HepG2 (cell line): Measurements from ENCODE around the gene PSMG4. TPM values are rescaled to one million over a fixed set of nuclear protein-coding genes. Genes with fewer than 3 reads are reported as not detected.

Source experiments
- ARNT2 ChIP-seq: sonication (generic); formaldehyde crosslinking; IDR thresholded peaks from 2 replicates; pipeline ENCODE4 v1.8.0; 2022; ENCODE audit warnings: mild to moderate bottlenecking, low read depth, missing genetic modification reagents, moderate library complexity
- CCDC6 ChIP-seq: sonication (generic); formaldehyde crosslinking; IDR thresholded peaks from 2 replicates; pipeline ENCODE4 v1.8.1; 2022; ENCODE audit warnings: mild to moderate bottlenecking, missing genetic modification reagents, moderate library complexity
- ERF ChIP-seq: IDR thresholded peaks from 2 replicates; pipeline ENCODE4 v1.6.1; 2018; ENCODE audit warnings: missing biosample characterization, missing genetic modification reagents
- EZH2 ChIP-seq: conservative IDR thresholded peaks from 2 replicates; pipeline ENCODE4 v1.6.1; 2012; ENCODE audit warnings: mild to moderate bottlenecking, low read depth, low read length, moderate library complexity
- GABPB1 ChIP-seq: IDR thresholded peaks from 2 replicates; pipeline ENCODE4 v1.6.1; 2016; ENCODE audit warnings: mild to moderate bottlenecking, missing genetic modification reagents, moderate library complexity, missing compliant biosample characterization
- HNRNPL ChIP-seq: fragments of 200-400 bp; formaldehyde crosslinking; IDR thresholded peaks from 2 replicates; pipeline ENCODE4 v1.6.1; 2017; ENCODE audit warnings: mild to moderate bottlenecking, low read depth, low read length
- KDM2A ChIP-seq: sonication (generic); formaldehyde crosslinking; IDR thresholded peaks from 2 replicates; pipeline ENCODE4 v1.4.0; 2020; ENCODE audit warnings: low read depth, missing genetic modification reagents, borderline replicate concordance
- POLR2G ChIP-seq: fragments of 200-400 bp; formaldehyde crosslinking; IDR thresholded peaks from 2 replicates; pipeline ENCODE4 v1.6.1; 2018; ENCODE audit warnings: mild to moderate bottlenecking, low read depth, low read length, moderate library complexity
- PTBP1 ChIP-seq: fragments of 200-400 bp; formaldehyde crosslinking; IDR thresholded peaks from 2 replicates; pipeline ENCODE4 v1.6.1; 2018; ENCODE audit warnings: low read length, low read depth; ENCODE audit not compliant: poor library complexity, severe bottlenecking
- REPIN1 ChIP-seq: sonication (generic); formaldehyde crosslinking; IDR thresholded peaks from 2 replicates; pipeline ENCODE4 v1.8.0; 2022; ENCODE audit warnings: missing genetic modification reagents, low read depth, mild to moderate bottlenecking, borderline replicate concordance
- TBP ChIP-seq: sonication (generic); formaldehyde crosslinking; IDR thresholded peaks from 2 replicates; pipeline ENCODE4 v1.5.0; 2020; ENCODE audit warnings: missing genetic modification reagents
- ZBTB3 ChIP-seq: sonication (generic); formaldehyde crosslinking; IDR thresholded peaks from 2 replicates; pipeline ENCODE4 v1.4.0; 2020; ENCODE audit warnings: low read depth, mild to moderate bottlenecking, moderate library complexity, missing genetic modification reagents, borderline replicate concordance
- ZIK1 ChIP-seq: sonication (generic); formaldehyde crosslinking; IDR thresholded peaks from 2 replicates; pipeline ENCODE4 v1.5.0; 2020; ENCODE audit warnings: mild to moderate bottlenecking, low read depth, missing genetic modification reagents, borderline replicate concordance
- ZNF136 ChIP-seq: sonication (generic); formaldehyde crosslinking; IDR thresholded peaks from 2 replicates; pipeline ENCODE4 v1.8.1; 2022; ENCODE audit warnings: low read depth, mild to moderate bottlenecking, moderate library complexity, missing genetic modification reagents
- ZNF274 ChIP-seq: sonication (generic); formaldehyde crosslinking; IDR thresholded peaks from 2 replicates; pipeline ENCODE4 v1.5.1; 2020; ENCODE audit warnings: mild to moderate bottlenecking, missing genetic modification reagents
- ZNF772 ChIP-seq: sonication (generic); formaldehyde crosslinking; IDR thresholded peaks from 2 replicates; pipeline ENCODE4 v1.5.0; 2020; ENCODE audit warnings: mild to moderate bottlenecking, missing genetic modification reagents
- ZNF839 ChIP-seq: sonication (generic); formaldehyde crosslinking; IDR thresholded peaks from 2 replicates; pipeline ENCODE4 v1.4.0; 2020; ENCODE audit warnings: missing genetic modification reagents, mild to moderate bottlenecking, borderline replicate concordance
- polyA plus RNA-seq, 8 experiments: library from polyadenylated mRNA; depleted of rRNA in 3 of 8; stranded (reverse) in 7 of 8; unstranded in 1 of 8; fragments of >200 nt; fragmentation: Illumina TruSeq in 4 of 8; extraction: Trizol in 4 of 8; gene quantifications; 2 replicates each; pipeline versions ENCODE4 v1.2.1 to v1.2.3, GENCODE V29; 2011 to 2016; ENCODE audit warnings: low read depth in 4 of 8, missing spikeins in 1 of 8, mixed read lengths in 1 of 8; ENCODE audit not compliant: insufficient read depth in 1 of 8
- total RNA-seq, 5 experiments: library from RNA; depleted of rRNA; stranded (reverse); fragments of >200 nt; fragmentation: Illumina TruSeq; extraction: Trizol; gene quantifications; 2 replicates each; pipeline ENCODE4 v1.2.3, GENCODE V29; 2016; ENCODE audit warnings: low read depth in 1 of 5
- TF ChIP-seq, protein P1 (sequence below): sonication (generic); formaldehyde crosslinking; IDR thresholded peaks from 2 replicates; pipeline ENCODE4 v1.4.0; 2020; ENCODE audit warnings: mild to moderate bottlenecking, missing genetic modification reagents
- TF ChIP-seq, protein P2 (sequence below): sonication (generic); formaldehyde crosslinking; IDR thresholded peaks from 2 replicates; pipeline ENCODE4 v1.4.0; 2020; ENCODE audit warnings: mild to moderate bottlenecking, missing genetic modification reagents
- TF ChIP-seq, protein P3 (sequence below): sonication (generic); formaldehyde crosslinking; IDR thresholded peaks from 2 replicates; pipeline ENCODE4 v1.4.0; 2020; ENCODE audit warnings: missing genetic modification reagents

Gene PSMG4
- total and polyA plus RNA-seq, 2 of the 13 experiments (the other 11 are each of a cell fraction or from before 2014, with no cell fraction given), result 28.5 to 32.8 TPM

DNA sequence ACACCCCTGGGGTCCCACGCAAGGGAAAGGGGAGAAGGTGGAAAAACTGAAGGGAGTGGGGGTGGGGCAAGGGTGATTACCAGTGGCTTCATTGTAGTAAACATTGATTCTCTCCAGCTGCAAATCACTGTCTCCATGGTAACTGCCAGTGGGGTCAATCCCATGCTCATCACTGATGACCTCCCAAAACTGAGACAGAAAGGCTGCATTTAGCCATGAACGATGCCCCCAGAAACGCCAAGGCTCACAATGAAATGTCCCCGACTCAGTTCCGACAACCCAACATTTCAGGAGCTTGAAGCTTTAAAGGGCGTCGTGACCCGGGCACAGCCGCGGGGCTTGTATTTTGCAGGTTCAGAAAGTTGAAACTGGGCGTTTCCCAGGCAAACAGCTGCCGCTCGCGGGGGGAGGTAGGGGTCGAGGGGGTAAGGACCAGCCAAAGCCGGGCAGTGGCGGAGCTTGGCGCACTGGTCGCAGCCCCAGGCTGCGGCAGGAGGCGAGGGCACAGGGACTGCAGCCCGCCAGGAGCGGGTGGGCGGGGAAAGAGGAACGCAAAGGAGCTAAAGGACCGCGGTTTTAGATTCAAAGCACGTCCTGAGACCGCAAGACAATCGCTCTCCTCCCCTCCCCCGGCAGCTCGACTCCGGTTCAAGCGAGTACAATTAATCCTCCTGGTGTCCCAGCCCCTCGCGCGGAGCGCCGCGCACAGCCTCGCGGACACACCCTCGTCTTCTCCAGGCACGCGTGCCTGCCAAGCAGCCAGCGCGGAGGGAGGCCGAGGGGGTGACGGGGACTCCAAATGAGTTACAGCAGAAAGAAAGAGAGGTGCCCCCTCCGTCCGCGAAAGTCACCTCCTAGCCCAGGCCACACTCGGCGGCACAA is 32.0 kb upstream of the PSMG4 start (continued):
- TF ChIP-seq PTBP1 (no peak), REPIN1 (CRISPR knock-in tag) (no peak), ERF (0 out of 2 replicates have a peak, but pooled peaks have one; percentile 10), ARNT2 (CRISPR knock-in tag) (peak; percentile 82; the same call in 1 of the 2 replicates), KDM2A (0 out of 2 replicates have a peak, but pooled peaks have one; percentile 54), HNRNPL (peak; percentile 71; the same call in 1 of the 2 replicates), ZNF136 (CRISPR knock-in tag) (no peak), ZBTB3 (CRISPR knock-in tag) (no peak), EZH2 (peak; percentile 96; the same call in 1 of the 2 replicates), TBP (CRISPR knock-in tag) (no peak), POLR2G (no peak), ZNF772 (CRISPR knock-in tag) (peak; percentile 29; the same call in 1 of the 2 replicates), ZNF274 (CRISPR knock-in tag) (0 out of 2 replicates have a peak, but pooled peaks have one; percentile 6), GABPB1 (CRISPR knock-in tag) (peak; percentile 36; the same call in 1 of the 2 replicates), CCDC6 (CRISPR knock-in tag) (0 out of 2 replicates have a peak, but pooled peaks have one; percentile 56), ZNF839 (CRISPR knock-in tag) (no peak), ZIK1 (no peak)
- TF ChIP-seq, protein P1, sequence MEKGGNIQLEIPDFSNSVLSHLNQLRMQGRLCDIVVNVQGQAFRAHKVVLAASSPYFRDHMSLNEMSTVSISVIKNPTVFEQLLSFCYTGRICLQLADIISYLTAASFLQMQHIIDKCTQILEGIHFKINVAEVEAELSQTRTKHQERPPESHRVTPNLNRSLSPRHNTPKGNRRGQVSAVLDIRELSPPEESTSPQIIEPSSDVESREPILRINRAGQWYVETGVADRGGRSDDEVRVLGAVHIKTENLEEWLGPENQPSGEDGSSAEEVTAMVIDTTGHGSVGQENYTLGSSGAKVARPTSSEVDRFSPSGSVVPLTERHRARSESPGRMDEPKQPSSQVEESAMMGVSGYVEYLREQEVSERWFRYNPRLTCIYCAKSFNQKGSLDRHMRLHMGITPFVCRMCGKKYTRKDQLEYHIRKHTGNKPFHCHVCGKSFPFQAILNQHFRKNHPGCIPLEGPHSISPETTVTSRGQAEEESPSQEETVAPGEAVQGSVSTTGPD (CRISPR knock-in tag), result no peak
- TF ChIP-seq, protein P2, sequence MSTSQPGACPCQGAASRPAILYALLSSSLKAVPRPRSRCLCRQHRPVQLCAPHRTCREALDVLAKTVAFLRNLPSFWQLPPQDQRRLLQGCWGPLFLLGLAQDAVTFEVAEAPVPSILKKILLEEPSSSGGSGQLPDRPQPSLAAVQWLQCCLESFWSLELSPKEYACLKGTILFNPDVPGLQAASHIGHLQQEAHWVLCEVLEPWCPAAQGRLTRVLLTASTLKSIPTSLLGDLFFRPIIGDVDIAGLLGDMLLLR, result no peak
- TF ChIP-seq, protein P3, sequence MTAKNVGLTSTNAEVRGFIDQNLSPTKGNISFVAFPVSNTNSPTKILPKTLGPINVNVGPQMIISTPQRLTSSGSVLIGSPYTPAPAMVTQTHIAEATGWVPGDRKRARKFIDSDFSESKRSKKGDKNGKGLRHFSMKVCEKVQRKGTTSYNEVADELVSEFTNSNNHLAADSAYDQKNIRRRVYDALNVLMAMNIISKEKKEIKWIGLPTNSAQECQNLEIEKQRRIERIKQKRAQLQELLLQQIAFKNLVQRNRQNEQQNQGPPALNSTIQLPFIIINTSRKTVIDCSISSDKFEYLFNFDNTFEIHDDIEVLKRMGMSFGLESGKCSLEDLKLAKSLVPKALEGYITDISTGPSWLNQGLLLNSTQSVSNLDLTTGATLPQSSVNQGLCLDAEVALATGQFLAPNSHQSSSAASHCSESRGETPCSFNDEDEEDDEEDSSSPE (CRISPR knock-in tag), result 0 out of 2 replicates have a peak, but pooled peaks have one; percentile 4
